GM18526 (cell line): Measurements from ENCODE around the gene NME7.

ENCODE experiments used
- POLR2A ChIP-seq: IDR thresholded peaks from 3 replicates; pipeline ENCODE4 v1.6.1; 2011; ENCODE audit not compliant: insufficient read length; ENCODE audit errors: extremely low read depth

Gene NME7

DNA sequence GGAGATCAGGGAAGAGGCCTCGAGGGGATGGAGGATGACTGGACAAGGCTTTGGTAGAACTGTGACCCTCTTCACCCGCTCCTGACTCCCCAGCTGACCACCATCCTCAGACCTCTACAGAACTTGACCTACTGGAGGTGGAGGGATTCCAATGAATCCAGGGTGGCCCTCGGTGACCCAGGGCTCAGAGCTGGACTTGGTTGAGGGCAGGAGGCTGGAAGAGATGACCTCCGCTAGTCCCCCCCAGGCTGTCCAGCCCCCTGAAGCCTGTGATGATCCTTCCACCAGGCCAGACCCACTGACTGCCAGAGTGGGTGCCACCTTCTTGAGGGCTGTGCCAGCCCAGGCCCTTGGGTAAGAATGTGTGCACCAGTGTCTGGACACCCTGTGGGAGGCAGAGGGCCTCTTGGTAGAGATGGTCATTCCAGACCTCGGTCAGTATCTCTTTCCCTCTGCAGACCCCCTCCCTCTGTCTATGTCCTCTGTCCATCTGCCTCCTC, 216.2 kb downstream of the NME7 start:
- no peak for TF ChIP-seq POLR2A

GRCh38 chr1:169150641-169151337, 216.8 kb downstream of the NME7 start:
- no peak for TF ChIP-seq POLR2A

DNA sequence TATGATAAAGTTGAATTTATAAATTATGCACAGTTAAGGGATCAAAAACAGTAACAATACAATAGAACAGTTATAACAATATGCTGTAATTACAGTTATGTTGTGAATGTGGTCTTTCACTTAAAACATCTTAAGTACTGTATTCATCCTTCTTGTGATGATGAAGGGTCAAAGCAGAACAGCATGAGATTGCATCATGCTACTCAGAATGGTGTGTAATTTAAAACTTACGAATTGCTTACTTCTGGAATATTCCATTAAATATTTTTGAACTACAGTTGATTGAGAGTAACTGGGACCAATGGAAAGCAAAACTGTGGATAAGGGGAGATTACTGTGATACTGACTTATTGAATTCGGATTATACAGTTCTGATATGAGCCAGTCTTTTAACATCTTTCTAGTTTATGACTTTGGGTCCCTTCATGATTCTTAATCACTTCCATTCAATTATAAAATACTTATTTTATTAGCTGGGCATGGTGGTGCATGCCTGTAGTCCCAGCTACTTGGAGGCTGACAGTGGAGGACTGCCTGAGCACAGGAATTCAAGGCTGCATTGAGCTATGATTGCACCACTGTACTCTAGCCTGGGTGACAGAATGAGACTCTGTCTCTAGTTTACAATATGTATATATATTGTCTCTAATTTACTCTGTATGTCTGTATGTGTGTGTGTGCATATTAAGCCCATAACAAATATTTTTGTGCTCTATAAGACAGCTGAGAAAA, 217.9 kb downstream of the NME7 start:
- no peak for TF ChIP-seq POLR2A

- no peak for TF ChIP-seq POLR2A
Observed at GRCh38 chr1:169148472-169149252, 218.9 kb downstream of the NME7 start.

DNA sequence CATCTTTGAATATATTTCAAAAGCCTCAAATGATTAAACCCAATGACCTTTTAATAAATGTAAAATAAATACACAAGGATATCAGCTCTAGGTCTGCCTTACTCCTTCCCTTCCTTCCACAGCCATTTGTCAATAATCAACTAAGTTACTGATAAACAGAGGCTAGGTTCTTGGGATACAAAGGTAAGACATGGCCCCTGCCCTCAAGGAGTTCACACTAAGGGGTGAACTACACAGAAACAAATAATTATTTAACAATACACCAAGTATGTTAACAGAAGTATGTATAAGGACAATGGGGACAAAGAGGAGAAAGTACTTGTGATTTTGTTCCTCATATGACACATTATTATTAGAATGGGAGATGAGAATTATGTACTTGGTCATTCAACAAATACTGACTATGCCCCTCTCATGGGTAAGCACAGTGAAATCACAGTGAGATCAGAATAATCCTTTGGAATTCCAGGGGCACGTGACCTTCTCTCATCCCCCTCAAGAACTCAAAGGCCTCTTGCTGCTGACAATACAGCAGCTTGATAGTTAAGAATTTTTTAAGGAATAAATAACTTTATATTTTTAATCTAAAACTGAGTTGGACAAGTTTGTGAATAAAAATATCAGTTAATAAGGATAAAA, 220.9 kb downstream of the NME7 start:
- TF ChIP-seq POLR2A = no peak

DNA sequence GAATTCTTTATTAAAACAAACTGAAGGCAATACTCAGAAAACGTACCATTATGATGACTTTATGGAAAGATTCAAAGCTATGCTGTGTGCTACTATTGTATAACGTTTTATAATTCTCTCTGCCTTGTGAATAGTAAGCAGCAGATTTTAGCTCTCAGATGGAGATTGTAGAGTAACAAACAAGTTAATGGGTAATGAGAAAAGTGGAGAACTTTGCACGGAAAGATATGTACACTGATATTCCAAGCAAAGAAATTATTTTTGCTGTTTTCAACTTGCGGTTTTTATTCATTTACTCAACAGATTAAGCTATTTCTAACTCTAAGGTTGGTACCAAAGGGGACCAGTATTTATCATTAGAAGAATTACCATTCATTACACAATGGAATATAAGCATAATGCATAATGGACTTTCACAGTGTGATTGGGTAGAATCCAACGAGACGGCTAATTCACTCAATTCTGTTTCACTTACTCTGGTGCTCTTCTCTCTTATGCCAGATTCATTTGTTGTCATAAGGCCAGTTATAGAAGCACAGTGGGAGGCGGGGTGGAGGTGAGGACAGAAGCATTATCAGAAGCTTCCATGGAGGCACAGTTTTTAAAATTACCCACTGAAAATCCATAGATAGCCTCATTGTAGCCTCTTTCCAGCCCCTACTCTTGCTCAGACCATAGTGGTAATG, 222.5 kb downstream of the NME7 start:
- no peak for TF ChIP-seq POLR2A

- TF ChIP-seq POLR2A = no peak
Observed at GRCh38 chr1:169143984-169144383, 223.6 kb downstream of the NME7 start.

- no peak for TF ChIP-seq POLR2A
Observed at GRCh38 chr1:169143346-169143745, 224.3 kb downstream of the NME7 start.

- no peak for TF ChIP-seq POLR2A
Observed at GRCh38 chr1:169142129-169142528, 225.5 kb downstream of the NME7 start.

DNA sequence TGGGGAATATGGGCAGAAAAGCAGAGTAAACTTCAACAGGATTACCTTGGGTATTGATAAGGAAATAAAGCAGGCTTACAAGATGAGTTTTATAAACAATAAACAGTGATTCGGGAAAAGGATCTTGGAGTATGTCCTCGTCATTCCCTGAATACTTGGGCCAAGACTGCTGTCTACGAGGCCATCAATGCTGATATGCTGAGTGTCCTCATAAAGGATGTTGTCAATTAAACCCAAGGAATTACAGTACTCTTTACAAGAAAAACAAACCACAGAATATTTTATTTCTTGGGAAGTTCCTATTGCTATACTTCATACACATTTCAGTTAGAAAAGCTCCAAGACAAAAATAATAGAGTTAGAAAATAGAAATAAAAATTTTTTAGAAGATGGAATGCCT, 226.2 kb downstream of the NME7 start:
- no peak for TF ChIP-seq POLR2A

GRCh38 chr1:169138866-169139670, 228.5 kb downstream of the NME7 start:
- TF ChIP-seq POLR2A = no peak

GRCh38 chr1:169137357-169137756, 230.2 kb downstream of the NME7 start:
- TF ChIP-seq POLR2A = no peak

GRCh38 chr1:169133801-169134502, 233.6 kb downstream of the NME7 start:
- no peak for TF ChIP-seq POLR2A
